Activated naive CD4-positive, alpha-beta T cell treated with anti-CD3 and anti-CD28 coated beads, Interleukin-2, amount 50 U/mL, for 72 hours (primary cell): Measurements from ENCODE around the gene LTB. TPM values are rescaled to one million over a fixed set of nuclear protein-coding genes. Genes with fewer than 3 reads are reported as not detected.

ENCODE experiments used
- ATAC-seq, 2 donors: fragments of 150-1000 bp; cut with Tn5 transposase; 2 replicates each; pipeline ENCODE4 v1.10.0; 2021; ENCODE audit warnings: mild to moderate bottlenecking in 2 of 2, moderate library complexity in 2 of 2
- DNase-seq, 2 donors: peaks; one replicate each; pipeline ENCODE4 v3.0.0; 2021 to 2022; ENCODE audit warnings: low spot score in 2 of 2
- H3K27ac Mint-ChIP-seq, 2 donors: one replicate each; pipeline ENCODE4 v1.8.0; 2022; ENCODE audit warnings: mild to moderate bottlenecking in 2 of 2, mixed read lengths in 2 of 2
- H3K36me3 Mint-ChIP-seq, 2 donors: one replicate each; pipeline ENCODE4 v1.8.0; 2022; ENCODE audit warnings: mixed read lengths in 2 of 2
- H3K9me3 Mint-ChIP-seq, 2 donors: one replicate each; pipeline ENCODE4 v1.8.0; 2022; ENCODE audit warnings: mixed read lengths in 2 of 2
- total RNA-seq, 2 donors: library from RNA; stranded (reverse); gene quantifications; one replicate each; pipeline ENCODE4 v1.2.3, GENCODE V29; 2022

LTB gene
- total RNA-seq, 2 donors from 2014 or later, result 89.3 to 294 TPM

DNA sequence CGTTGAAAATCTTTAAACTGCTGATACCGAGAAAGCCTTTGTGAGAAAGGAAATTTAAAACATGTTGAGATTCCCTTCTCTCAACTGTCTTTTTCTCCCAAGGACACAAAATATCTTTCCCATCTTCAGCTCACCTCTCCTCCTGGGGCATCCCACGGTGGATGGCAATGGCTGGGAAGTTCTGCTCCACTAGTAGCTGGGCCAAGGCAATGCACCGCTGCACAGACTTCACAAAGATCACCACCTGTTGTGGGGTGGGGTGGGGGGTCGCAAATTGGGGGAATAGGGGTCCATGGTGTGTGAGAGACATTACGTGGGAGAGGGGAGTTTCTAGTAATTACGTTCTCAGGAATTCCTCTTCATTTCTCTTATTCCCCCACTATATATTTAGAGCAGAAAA is 51.1 kb downstream of the LTB start:
- Mint-ChIP-seq H3K9me3 (no peaks in the 10 kb centered on the region), H3K27ac (no peak overlapping the region), H3K36me3 (peaks cover 32 to 57% of the 10 kb centered on the region in 2 donors)
- peak in 1 of 2 donors; percentile 13 for DNase-seq
- ATAC-seq, result no peak

DNA sequence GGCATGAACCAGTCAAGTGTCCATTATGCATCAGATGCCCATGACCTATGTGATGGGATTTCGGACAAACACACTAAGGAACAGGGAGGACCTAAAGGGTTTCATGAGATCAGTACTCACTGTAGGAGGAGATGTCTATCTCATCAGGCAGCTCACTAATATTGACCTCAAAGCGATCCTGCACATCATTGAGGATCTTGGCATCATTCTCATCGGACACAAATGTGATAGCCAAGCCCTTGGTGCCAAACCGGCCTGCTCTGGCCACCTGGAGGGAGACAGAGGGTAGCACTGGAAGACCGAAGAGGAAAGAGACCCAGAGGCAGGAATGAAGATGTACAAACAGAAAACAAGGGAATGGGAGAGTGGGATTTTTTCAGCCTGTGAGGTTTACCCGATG is 51.6 kb downstream of the LTB start:
- peaks cover 27 to 52% of the 10 kb centered on the region in 2 donors for H3K36me3 Mint-ChIP-seq
- DNase-seq, result peak in 1 of 2 donors; percentile 34
- H3K27ac Mint-ChIP-seq, result no peak overlapping the region
- no peaks in the 10 kb centered on the region for H3K9me3 Mint-ChIP-seq
- ATAC-seq, result no peak

Other genes with a start within 250 kb of the LTB start
- gene HLA-B, start 225.2 kb downstream of the LTB start, total RNA-seq, result 1,000 to 10,000 TPM; 2,668 to 4,981 TPM
- gene MICA, start 178.8 kb downstream of the LTB start, total RNA-seq, result 10 to 100 TPM; 11.0 to 24.2 TPM
- 10 to 100 TPM; 20.3 to 35.2 TPM for gene MICB, start 84.3 kb downstream of the LTB start, total RNA-seq
- gene MCCD1, start 53.5 kb downstream of the LTB start, total RNA-seq, result not detected
- gene DDX39B, start 40.4 kb downstream of the LTB start, total RNA-seq, result 100 to 1,000 TPM; 569 to 658 TPM
- 1 to 10 TPM; 4.1 to 7.4 TPM for gene ATP6V1G2, start 35.8 kb downstream of the LTB start, total RNA-seq
- gene NFKBIL1, start 34.8 kb downstream of the LTB start, total RNA-seq, result 10 to 100 TPM; 19.4 to 39.7 TPM
- gene LTA, start 10.1 kb downstream of the LTB start, total RNA-seq, result 1,000 to 10,000 TPM in 1 of 2 donors, 100 to 1,000 TPM in 1; 266 to 1,366 TPM
- gene TNF, start 6.9 kb downstream of the LTB start, total RNA-seq, result 100 to 1,000 TPM in 1 of 2 donors, 10 to 100 TPM in 1; 52.0 to 250 TPM
- gene LST1, start 3.9 kb upstream of the LTB start, total RNA-seq, result 10 to 100 TPM; 18.2 to 21.6 TPM
- gene NCR3, start 10.6 kb upstream of the LTB start, total RNA-seq, result 10 to 100 TPM; 12.7 to 17.2 TPM
- 100 to 1,000 TPM in 1 of 2 donors, 10 to 100 TPM in 1; 43.9 to 117 TPM for gene AIF1, start 32.8 kb upstream of the LTB start, total RNA-seq
- 100 to 1,000 TPM; 253 to 336 TPM for gene PRRC2A, start 38.3 kb upstream of the LTB start, total RNA-seq
- 100 to 1,000 TPM; 286 to 303 TPM for gene BAG6, start 70.2 kb upstream of the LTB start, total RNA-seq
- gene APOM, start 73.5 kb upstream of the LTB start, total RNA-seq, result 1 to 10 TPM; 2.6 to 2.7 TPM
- 10 to 100 TPM; 15.0 to 16.4 TPM for gene C6orf47, start 78.4 kb upstream of the LTB start, total RNA-seq
- 10 to 100 TPM; 36.2 to 39.0 TPM for gene GPANK1, start 82.6 kb upstream of the LTB start, total RNA-seq
- gene CSNK2B, start 83.7 kb upstream of the LTB start, total RNA-seq, result 100 to 1,000 TPM; 242 to 251 TPM
- 10 to 100 TPM; 23.4 to 26.5 TPM for gene LY6G5B, start 87.6 kb upstream of the LTB start, total RNA-seq
- 1 to 10 TPM; 1.8 to 4.1 TPM for gene LY6G5C, start 98.6 kb upstream of the LTB start, total RNA-seq
- 10 to 100 TPM; 33.1 to 46.8 TPM for gene ABHD16A, start 120.9 kb upstream of the LTB start, total RNA-seq
- not detected for gene LY6G6F, start 124.4 kb upstream of the LTB start, total RNA-seq
- gene LY6G6D, start 132.9 kb upstream of the LTB start, total RNA-seq, result not detected
- gene LY6G6C, start 139.3 kb upstream of the LTB start, total RNA-seq, result not detected
- not detected for gene MPIG6B, start 140.9 kb upstream of the LTB start, total RNA-seq
- 10 to 100 TPM in 1 of 2 donors, 1 to 10 TPM in 1; 6.7 to 42.6 TPM for gene DDAH2, start 146.9 kb upstream of the LTB start, total RNA-seq
- 100 to 1,000 TPM; 440 to 455 TPM for gene CLIC1, start 154.1 kb upstream of the LTB start, total RNA-seq
- gene MSH5, start 157.6 kb upstream of the LTB start, total RNA-seq, result 100 to 1,000 TPM; 116 to 158 TPM
- 10 to 100 TPM; 13.3 to 21.3 TPM for gene SAPCD1, start 180.2 kb upstream of the LTB start, total RNA-seq
- 1 to 10 TPM in 1 of 2 donors, under 1 TPM in 1; 0.68 to 2.6 TPM for gene VWA7, start 194.9 kb upstream of the LTB start, total RNA-seq
- 100 to 1,000 TPM in 1 of 2 donors, 10 to 100 TPM in 1; 57.7 to 127 TPM for gene VARS1, start 213.3 kb upstream of the LTB start, total RNA-seq
- 100 to 1,000 TPM; 150 to 173 TPM for gene LSM2, start 224.5 kb upstream of the LTB start, total RNA-seq
- 1 to 10 TPM; 2.3 to 2.8 TPM for gene HSPA1L, start 232.9 kb upstream of the LTB start, total RNA-seq
- 10 to 100 TPM; 55.1 to 79.8 TPM for gene HSPA1A, start 233.1 kb upstream of the LTB start, total RNA-seq
- gene HSPA1B, start 245.3 kb upstream of the LTB start, total RNA-seq, result 100 to 1,000 TPM in 1 of 2 donors, 10 to 100 TPM in 1; 53.8 to 171 TPM